ENCODE data around the gene HK2. TPM values are rescaled to one million over a fixed set of nuclear protein-coding genes. Genes with fewer than 3 reads are reported as not detected.

HK2 gene
- total RNA-seq, 2 donors from 2014 or later: 21.5 to 31.5 TPM

- peaks cover 13% of the 10 kb centered on the region for H3K4me1 ChIP-seq (ENCODE audit: control insufficient read depth, insufficient read depth, low read length)
Observed at GRCh38 chr2:74937221-74937880, 103.4 kb downstream of the HK2 start.

GRCh38 chr2:74938264-74938663 lies 104.3 kb downstream of the HK2 start:
- Mint-ChIP-seq H3K4me1 (peaks cover 12% of the 10 kb centered on the region), H3K4me3 (no peak overlapping the region), H3K9me3 (no peaks in the 10 kb centered on the region), H3K27ac (no peak overlapping the region), H3K36me3 (ENCODE audit: low read depth) (no peaks in the 10 kb centered on the region), H3K27me3 (ENCODE audit: insufficient read depth) (no peaks in the 10 kb centered on the region)
- 94 to 100% methylated on average over 3 to 4 of the region's 4 CpGs for WGBS, 2 experiments (ENCODE audit: insufficient coverage in 1 of 2, insufficient read length in 1 of 2)
- H3K36me3 ChIP-seq (ENCODE audit: control insufficient read depth, insufficient read depth, low read length): no peaks in the 10 kb centered on the region
- H3K4me3 ChIP-seq (ENCODE audit: low read length): no peak overlapping the region
- no peaks in the 10 kb centered on the region for H3K27me3 ChIP-seq (ENCODE audit: control insufficient read depth, insufficient read depth, low read length, poor library complexity, severe bottlenecking)
- H3K4me1 ChIP-seq (ENCODE audit: control insufficient read depth, insufficient read depth, low read length): peaks cover 13% of the 10 kb centered on the region
- TF ChIP-seq CTCF (conservative IDR thresholded peaks at IDR 0.05): no peak
- no peak for DNase-seq
- H3K27ac ChIP-seq (ENCODE audit: low read depth, low read length): no peak overlapping the region
- H3K9me3 ChIP-seq (ENCODE audit: control insufficient read depth, low read length): no peaks in the 10 kb centered on the region
- no peak overlapping the region for H3K9ac ChIP-seq (ENCODE audit: extremely low read depth, low read length, poor library complexity, severe bottlenecking)

More at GRCh38 chr2:74937221-74937880, 103.4 kb downstream of the HK2 start:
- Histone ChIP-seq H3K4me3 (ENCODE audit: low read length) (no peak overlapping the region), H3K9me3 (ENCODE audit: control insufficient read depth, low read length) (no peaks in the 10 kb centered on the region), H3K27ac (ENCODE audit: low read depth, low read length) (no peak overlapping the region), H3K36me3 (ENCODE audit: control insufficient read depth, insufficient read depth, low read length) (no peaks in the 10 kb centered on the region), H3K27me3 (ENCODE audit: control insufficient read depth, insufficient read depth, low read length, poor library complexity, severe bottlenecking) (no peaks in the 10 kb centered on the region), H3K9ac (ENCODE audit: extremely low read depth, low read length, poor library complexity, severe bottlenecking) (no peak overlapping the region)
- no peak for DNase-seq
- 92 to 94% methylated on average over 3 to 6 of the region's 6 CpGs for WGBS, 2 experiments (ENCODE audit: insufficient coverage in 1 of 2, insufficient read length in 1 of 2)
- Mint-ChIP-seq H3K4me1 (peaks cover 8% of the 10 kb centered on the region), H3K4me3 (no peak overlapping the region), H3K27ac (no peak overlapping the region), H3K36me3 (ENCODE audit: low read depth) (no peaks in the 10 kb centered on the region), H3K27me3 (ENCODE audit: insufficient read depth) (no peaks in the 10 kb centered on the region), H3K9me3 (no peaks in the 10 kb centered on the region)
- no peak for TF ChIP-seq CTCF (conservative IDR thresholded peaks at IDR 0.05)

GRCh38 chr2:74939919-74940812 lies 106.2 kb downstream of the HK2 start:
- Mint-ChIP-seq H3K4me3 (no peak overlapping the region), H3K36me3 (ENCODE audit: low read depth) (no peaks in the 10 kb centered on the region), H3K9me3 (no peaks in the 10 kb centered on the region), H3K27me3 (ENCODE audit: insufficient read depth) (no peaks in the 10 kb centered on the region), H3K27ac (no peak overlapping the region), H3K4me1 (peaks cover 12% of the 10 kb centered on the region)
- 88 to 93% methylated on average over 3 to 7 of the region's 7 CpGs for WGBS, 2 experiments (ENCODE audit: insufficient coverage in 1 of 2, insufficient read length in 1 of 2)
- TF ChIP-seq CTCF (conservative IDR thresholded peaks at IDR 0.05): no peak
- no peak for DNase-seq
- no peak overlapping the region for H3K27ac ChIP-seq (ENCODE audit: low read depth, low read length)
- H3K27me3 ChIP-seq (ENCODE audit: control insufficient read depth, insufficient read depth, low read length, poor library complexity, severe bottlenecking): no peaks in the 10 kb centered on the region
- H3K4me1 ChIP-seq (ENCODE audit: control insufficient read depth, insufficient read depth, low read length): peaks cover 13% of the 10 kb centered on the region
- no peaks in the 10 kb centered on the region for H3K9me3 ChIP-seq (ENCODE audit: control insufficient read depth, low read length)
- H3K9ac ChIP-seq (ENCODE audit: extremely low read depth, low read length, poor library complexity, severe bottlenecking): no peak overlapping the region
- no peaks in the 10 kb centered on the region for H3K36me3 ChIP-seq (ENCODE audit: control insufficient read depth, insufficient read depth, low read length)
- no peak overlapping the region for H3K4me3 ChIP-seq (ENCODE audit: low read length)

All from endodermal cell (in vitro differentiated cells).